HL-60 (cell line): ENCODE results near the gene TTC28.

Source experiments
- DNase-seq, 2 experiments: peaks; one replicate each; pipeline ENCODE4 v3.0.0-alpha.2; 2010 to 2020; ENCODE audit warnings: low read depth in 1 of 2, low spot score in 1 of 2
- H3K27ac ChIP-seq: fragments of 250-450 bp; sonication (Bioruptor Pico); replicated peaks from 2 replicates; pipeline ENCODE4 v1.5.1; 2020; ENCODE audit warnings: mild to moderate bottlenecking, moderate library complexity
- H3K27me3 ChIP-seq: fragments of 250-450 bp; sonication (Bioruptor Pico); 2 replicates; pipeline ENCODE4 v1.5.1; 2021; ENCODE audit warnings: mild to moderate bottlenecking, moderate library complexity; ENCODE audit not compliant: insufficient read depth, poor library complexity, severe bottlenecking
- H3K4me3 ChIP-seq: replicated peaks from 2 replicates; pipeline ENCODE4 v1.5.1; 2011; ENCODE audit warnings: mild to moderate bottlenecking, control low read depth, low read length; ENCODE audit not compliant: insufficient read depth
- GABPA ChIP-seq: IDR thresholded peaks from 2 replicates; pipeline ENCODE4 v1.6.1; 2012; ENCODE audit warnings: low read depth
- POLR2AphosphoS5 ChIP-seq: IDR thresholded peaks from 2 replicates; pipeline ENCODE4 v1.6.1; 2012; ENCODE audit warnings: low read depth
- SPI1 ChIP-seq: IDR thresholded peaks from 2 replicates; pipeline ENCODE4 v1.6.1; 2012; ENCODE audit warnings: low read depth, mild to moderate bottlenecking, borderline replicate concordance
- TF ChIP-seq, protein P1 (sequence below): IDR thresholded peaks from one replicate; pipeline ENCODE4 v1.5.1; 2011; ENCODE audit warnings: low read length, control low read depth, inconsistent platforms; ENCODE audit not compliant: insufficient read depth
- TF ChIP-seq, protein P2 (sequence below): IDR thresholded peaks from 2 replicates; pipeline ENCODE4 v1.6.1; 2012; ENCODE audit warnings: low read depth; ENCODE audit not compliant: insufficient replicate concordance

Gene TTC28

GRCh38 chr22:28015676-28016601, 663.7 kb downstream of the TTC28 start:
- TF ChIP-seq, protein P1, sequence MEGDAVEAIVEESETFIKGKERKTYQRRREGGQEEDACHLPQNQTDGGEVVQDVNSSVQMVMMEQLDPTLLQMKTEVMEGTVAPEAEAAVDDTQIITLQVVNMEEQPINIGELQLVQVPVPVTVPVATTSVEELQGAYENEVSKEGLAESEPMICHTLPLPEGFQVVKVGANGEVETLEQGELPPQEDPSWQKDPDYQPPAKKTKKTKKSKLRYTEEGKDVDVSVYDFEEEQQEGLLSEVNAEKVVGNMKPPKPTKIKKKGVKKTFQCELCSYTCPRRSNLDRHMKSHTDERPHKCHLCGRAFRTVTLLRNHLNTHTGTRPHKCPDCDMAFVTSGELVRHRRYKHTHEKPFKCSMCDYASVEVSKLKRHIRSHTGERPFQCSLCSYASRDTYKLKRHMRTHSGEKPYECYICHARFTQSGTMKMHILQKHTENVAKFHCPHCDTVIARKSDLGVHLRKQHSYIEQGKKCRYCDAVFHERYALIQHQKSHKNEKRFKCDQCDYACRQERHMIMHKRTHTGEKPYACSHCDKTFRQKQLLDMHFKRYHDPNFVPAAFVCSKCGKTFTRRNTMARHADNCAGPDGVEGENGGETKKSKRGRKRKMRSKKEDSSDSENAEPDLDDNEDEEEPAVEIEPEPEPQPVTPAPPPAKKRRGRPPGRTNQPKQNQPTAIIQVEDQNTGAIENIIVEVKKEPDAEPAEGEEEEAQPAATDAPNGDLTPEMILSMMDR = no peak
- no peak for TF ChIP-seq POLR2AphosphoS5
- TF ChIP-seq, protein P2, sequence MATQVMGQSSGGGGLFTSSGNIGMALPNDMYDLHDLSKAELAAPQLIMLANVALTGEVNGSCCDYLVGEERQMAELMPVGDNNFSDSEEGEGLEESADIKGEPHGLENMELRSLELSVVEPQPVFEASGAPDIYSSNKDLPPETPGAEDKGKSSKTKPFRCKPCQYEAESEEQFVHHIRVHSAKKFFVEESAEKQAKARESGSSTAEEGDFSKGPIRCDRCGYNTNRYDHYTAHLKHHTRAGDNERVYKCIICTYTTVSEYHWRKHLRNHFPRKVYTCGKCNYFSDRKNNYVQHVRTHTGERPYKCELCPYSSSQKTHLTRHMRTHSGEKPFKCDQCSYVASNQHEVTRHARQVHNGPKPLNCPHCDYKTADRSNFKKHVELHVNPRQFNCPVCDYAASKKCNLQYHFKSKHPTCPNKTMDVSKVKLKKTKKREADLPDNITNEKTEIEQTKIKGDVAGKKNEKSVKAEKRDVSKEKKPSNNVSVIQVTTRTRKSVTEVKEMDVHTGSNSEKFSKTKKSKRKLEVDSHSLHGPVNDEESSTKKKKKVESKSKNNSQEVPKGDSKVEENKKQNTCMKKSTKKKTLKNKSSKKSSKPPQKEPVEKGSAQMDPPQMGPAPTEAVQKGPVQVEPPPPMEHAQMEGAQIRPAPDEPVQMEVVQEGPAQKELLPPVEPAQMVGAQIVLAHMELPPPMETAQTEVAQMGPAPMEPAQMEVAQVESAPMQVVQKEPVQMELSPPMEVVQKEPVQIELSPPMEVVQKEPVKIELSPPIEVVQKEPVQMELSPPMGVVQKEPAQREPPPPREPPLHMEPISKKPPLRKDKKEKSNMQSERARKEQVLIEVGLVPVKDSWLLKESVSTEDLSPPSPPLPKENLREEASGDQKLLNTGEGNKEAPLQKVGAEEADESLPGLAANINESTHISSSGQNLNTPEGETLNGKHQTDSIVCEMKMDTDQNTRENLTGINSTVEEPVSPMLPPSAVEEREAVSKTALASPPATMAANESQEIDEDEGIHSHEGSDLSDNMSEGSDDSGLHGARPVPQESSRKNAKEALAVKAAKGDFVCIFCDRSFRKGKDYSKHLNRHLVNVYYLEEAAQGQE = no peak
- no peak for TF ChIP-seq GABPA
- no peak for TF ChIP-seq SPI1
- Histone ChIP-seq H3K4me3 (no peak overlapping the region), H3K27ac (no peak overlapping the region), H3K27me3 (no peaks in the 10 kb centered on the region)
- no peak for DNase-seq

DNA sequence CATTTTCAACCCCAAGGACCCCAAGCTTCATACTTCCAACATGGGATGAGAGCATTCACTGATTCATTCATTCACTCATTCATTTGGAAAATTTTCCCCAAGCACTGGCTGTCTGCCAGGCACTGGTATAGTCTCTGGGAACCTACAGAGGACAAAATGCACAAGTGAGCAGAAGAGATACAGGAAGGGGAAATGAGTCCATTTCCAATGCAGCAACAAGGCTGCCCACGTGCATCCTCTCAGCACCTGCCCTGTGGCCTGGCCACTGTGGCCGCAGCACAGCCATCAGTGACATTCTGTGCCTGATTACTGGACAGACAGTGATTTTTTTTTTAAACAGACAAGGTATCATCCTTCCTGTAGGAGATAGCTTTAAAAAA, 664.6 kb downstream of the TTC28 start:
- no peak for DNase-seq
- Histone ChIP-seq H3K27ac (no peak overlapping the region), H3K4me3 (no peak overlapping the region), H3K27me3 (no peaks in the 10 kb centered on the region)
- TF ChIP-seq, protein P2 = no peak
- TF ChIP-seq SPI1 (no peak), GABPA (no peak), POLR2AphosphoS5 (no peak)
- TF ChIP-seq, protein P1 = no peak

GRCh38 chr22:28014211-28015045, 665.2 kb downstream of the TTC28 start:
- TF ChIP-seq GABPA = no peak
- TF ChIP-seq POLR2AphosphoS5 = no peak
- H3K4me3 ChIP-seq = no peak overlapping the region
- no peaks in the 10 kb centered on the region for H3K27me3 ChIP-seq
- DNase-seq = no peak
- no peak overlapping the region for H3K27ac ChIP-seq

DNA sequence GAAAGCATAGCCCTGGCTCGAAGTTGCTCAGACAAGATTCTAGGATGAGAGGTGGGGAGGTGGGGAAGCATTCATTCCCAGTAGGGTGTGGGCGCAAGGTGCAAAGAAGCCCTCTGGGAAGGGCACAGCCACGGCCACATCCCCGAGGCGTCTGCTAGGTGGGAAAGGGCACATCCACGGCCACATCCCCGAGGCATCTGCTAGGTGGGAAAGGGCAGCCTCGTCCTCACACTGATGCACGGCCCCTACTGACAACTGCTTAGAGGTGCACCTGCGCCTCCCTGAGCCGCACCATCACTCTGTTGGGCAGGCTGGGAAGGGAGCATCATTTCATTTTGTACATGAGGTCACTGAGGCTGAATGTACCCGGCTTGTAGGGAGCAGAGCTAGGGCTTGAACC, 666.0 kb downstream of the TTC28 start:
- TF ChIP-seq SPI1 = no peak
- no peak for TF ChIP-seq POLR2AphosphoS5
- TF ChIP-seq GABPA = no peak
- TF ChIP-seq, protein P1 = no peak
- TF ChIP-seq, protein P2 = no peak
- Histone ChIP-seq H3K4me3 (no peak overlapping the region), H3K27ac (no peak overlapping the region), H3K27me3 (no peaks in the 10 kb centered on the region)
- no peak for DNase-seq
